OCI-LY7 (cell line): ENCODE data around the gene UQCC5.

Source experiments
- CTCF ChIP-seq: fragments of 200-600 bp; sonication (generic); conservative IDR thresholded peaks from 2 replicates; pipeline ENCODE4 v1.5.1; 2014; ENCODE audit warnings: mild to moderate bottlenecking, antibody characterized with exemption, low read length, moderate library complexity, mixed read lengths
- EZH2phosphoT487 ChIP-seq: fragments of 200-600 bp; sonication (generic); IDR thresholded peaks from 2 replicates; pipeline ENCODE4 v1.6.1; 2018; ENCODE audit warnings: low read depth, borderline replicate concordance, mild to moderate bottlenecking, mixed run types, antibody characterized with exemption, low read length, moderate library complexity, mixed read lengths

GRCh38 chr3:52489453-52489852 lies 47.0 kb upstream of the UQCC5 start:
- TF ChIP-seq EZH2phosphoT487 (no peak), CTCF (no peak)
